Heart left ventricle (tissue), 13 donors: ENCODE results near the gene DOCK9.

ENCODE experiments used
- POLR2A ChIP-seq, 2 donors: fragments of 450-650 bp; IDR thresholded peaks; one replicate each; pipeline ENCODE4 v1.6.1; 2017; ENCODE audit warnings: antibody characterized with exemption in 2 of 2, mild to moderate bottlenecking in 2 of 2, moderate library complexity in 2 of 2
- TF ChIP-seq, protein P1 (sequence below), 12 donors: fragments of 200-600 bp; sonication (generic) in 4 of 12; IDR thresholded peaks; one replicate each; pipeline versions ENCODE4 v1.5.0 to v1.8.0; 2018 to 2022; ENCODE audit warnings: antibody characterized with exemption in 12 of 12, mild to moderate bottlenecking in 5 of 12
- donor health status: ischemic (EF 13 %, LVEDD 7.1; RV severe dilation, severe dysfunction).
- donor health status: DM: no; HTN: yes; CAD: no.
- donor health status: DM: no; HTN: no; CAD: no.
- donor health status: ischemic (EF 25% LVEDD 6.9; RV normal size, moderate dysfunction).
- donor health status: ischemic (EF 25% LVEDD 5.7; RV mildly dilated, moderate dysfunction).
- donor health status: ischemic (EF 35%, LVEDD 5.7; RV mildly dilated, moderate dysfunction).
- donor health status: nonischemic (EF 11% LVEDD 7.7; RV severe dilation, severe dysfunction).
- donor health status: DM: yes; HTN: yes; CAD: no.
- donor health status: PGD.
- donor health status: ischemic (EF 29% LVEDD 5.4; RV normal size, mild dysfunction).
- donor health status: nonischemic (EF 23%, LVEDD 6.1; RV moderate dilation, normal function).

DNA sequence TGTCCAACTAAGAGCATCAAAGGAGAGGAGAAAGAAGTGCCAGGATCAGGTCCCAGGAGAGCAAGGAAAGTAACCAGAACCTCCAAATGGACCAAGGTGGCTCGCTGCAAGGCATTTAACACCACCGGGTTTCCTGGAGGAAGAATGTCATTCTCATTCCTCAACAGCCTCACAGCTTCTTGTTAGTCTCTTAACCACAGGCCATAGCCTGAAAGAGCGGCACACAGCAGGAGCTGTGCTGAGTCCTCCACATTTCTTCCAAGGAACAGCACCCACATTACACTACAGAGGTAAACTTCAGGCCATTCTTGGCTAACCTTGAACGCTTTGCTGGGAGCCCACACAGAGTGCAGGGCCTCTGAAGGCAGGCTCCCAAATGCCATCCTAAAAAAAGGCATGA is 23.6 kb downstream of the DOCK9 start:
- TF ChIP-seq, protein P1, sequence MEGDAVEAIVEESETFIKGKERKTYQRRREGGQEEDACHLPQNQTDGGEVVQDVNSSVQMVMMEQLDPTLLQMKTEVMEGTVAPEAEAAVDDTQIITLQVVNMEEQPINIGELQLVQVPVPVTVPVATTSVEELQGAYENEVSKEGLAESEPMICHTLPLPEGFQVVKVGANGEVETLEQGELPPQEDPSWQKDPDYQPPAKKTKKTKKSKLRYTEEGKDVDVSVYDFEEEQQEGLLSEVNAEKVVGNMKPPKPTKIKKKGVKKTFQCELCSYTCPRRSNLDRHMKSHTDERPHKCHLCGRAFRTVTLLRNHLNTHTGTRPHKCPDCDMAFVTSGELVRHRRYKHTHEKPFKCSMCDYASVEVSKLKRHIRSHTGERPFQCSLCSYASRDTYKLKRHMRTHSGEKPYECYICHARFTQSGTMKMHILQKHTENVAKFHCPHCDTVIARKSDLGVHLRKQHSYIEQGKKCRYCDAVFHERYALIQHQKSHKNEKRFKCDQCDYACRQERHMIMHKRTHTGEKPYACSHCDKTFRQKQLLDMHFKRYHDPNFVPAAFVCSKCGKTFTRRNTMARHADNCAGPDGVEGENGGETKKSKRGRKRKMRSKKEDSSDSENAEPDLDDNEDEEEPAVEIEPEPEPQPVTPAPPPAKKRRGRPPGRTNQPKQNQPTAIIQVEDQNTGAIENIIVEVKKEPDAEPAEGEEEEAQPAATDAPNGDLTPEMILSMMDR (IDR thresholded peaks at IDR 0.05): no peak
- TF ChIP-seq POLR2A (IDR thresholded peaks at IDR 0.05): no peak
